Astrocyte (in vitro differentiated cells and primary cell): ENCODE data around the gene EIF1B. TPM values are rescaled to one million over a fixed set of nuclear protein-coding genes. Genes with fewer than 3 reads are reported as not detected.
"Not testable (repeated sequence)": the region's sequence is repeated elsewhere in the genome, so short reads cannot be mapped to it uniquely, and the experiment has no call there.

Source experiments
- DNase-seq: peaks from one replicate; pipeline ENCODE4 v3.0.0-alpha.2; 2010; ENCODE audit warnings: low read depth
- FAIRE-seq: peaks from 2 replicates; lab custom pipeline; 2011; peaks lifted over from hg19 to GRCh38; lab: Jason Lieb, UNC
- H2AFZ ChIP-seq: 2 replicates; pipeline ENCODE4 v1.6.0; 2012; ENCODE audit warnings: low read depth, low read length, inconsistent platforms
- H3K27ac ChIP-seq: 2 replicates; pipeline ENCODE4 v1.5.1; 2011; ENCODE audit warnings: low read depth, low read length, inconsistent platforms
- H3K27me3 ChIP-seq: 2 replicates; pipeline ENCODE4 v1.6.0; 2011; ENCODE audit warnings: low read length, inconsistent platforms; ENCODE audit not compliant: insufficient read depth
- H3K36me3 ChIP-seq: 2 replicates; pipeline ENCODE4 v1.5.1; 2011; ENCODE audit warnings: low read length, inconsistent platforms; ENCODE audit not compliant: insufficient read depth
- H3K4me1 ChIP-seq: 2 replicates; pipeline ENCODE4 v1.5.1; 2011; ENCODE audit warnings: low read length, inconsistent platforms; ENCODE audit not compliant: insufficient read depth
- H3K4me2 ChIP-seq: 2 replicates; pipeline ENCODE4 v1.6.0; 2012; ENCODE audit warnings: low read length, inconsistent platforms
- H3K4me3 ChIP-seq: 2 replicates; pipeline ENCODE4 v1.5.1; 2011; ENCODE audit warnings: low read depth, mild to moderate bottlenecking, low read length, inconsistent platforms; ENCODE audit not compliant: insufficient read depth
- H3K79me2 ChIP-seq: 2 replicates; pipeline ENCODE4 v1.6.0; 2012; ENCODE audit warnings: mild to moderate bottlenecking, low read length, inconsistent platforms; ENCODE audit not compliant: insufficient read depth
- H3K9ac ChIP-seq: 2 replicates; pipeline ENCODE4 v1.6.0; 2012; ENCODE audit warnings: mild to moderate bottlenecking, low read length, inconsistent platforms
- H3K9me3 ChIP-seq: 2 replicates; pipeline ENCODE4 v1.5.1; 2012; ENCODE audit warnings: low read depth, mild to moderate bottlenecking, low read length, inconsistent platforms; ENCODE audit not compliant: insufficient read depth
- H4K20me1 ChIP-seq: 2 replicates; pipeline ENCODE4 v1.6.0; 2012; ENCODE audit warnings: low read length, inconsistent platforms; ENCODE audit not compliant: insufficient read depth
- H3K27ac Mint-ChIP-seq: one replicate; pipeline ENCODE4 v1.8.0; 2021; ENCODE audit warnings: mild to moderate bottlenecking, mixed read lengths; ENCODE audit not compliant: unreplicated experiment
- H3K27me3 Mint-ChIP-seq: one replicate; pipeline ENCODE4 v1.8.0; 2021; ENCODE audit warnings: low read depth, mixed read lengths; ENCODE audit not compliant: unreplicated experiment
- H3K36me3 Mint-ChIP-seq: one replicate; pipeline ENCODE4 v1.8.0; 2021; ENCODE audit warnings: low read depth, mixed read lengths; ENCODE audit not compliant: unreplicated experiment
- H3K4me1 Mint-ChIP-seq: one replicate; pipeline ENCODE4 v1.8.0; 2021; ENCODE audit warnings: low read depth, mixed read lengths; ENCODE audit not compliant: unreplicated experiment
- H3K4me3 Mint-ChIP-seq: one replicate; pipeline ENCODE4 v1.8.0; 2021; ENCODE audit warnings: mild to moderate bottlenecking, moderate library complexity, mixed read lengths; ENCODE audit not compliant: unreplicated experiment
- H3K9me3 Mint-ChIP-seq: one replicate; pipeline ENCODE4 v1.8.0; 2021; ENCODE audit warnings: mild to moderate bottlenecking, mixed read lengths; ENCODE audit not compliant: unreplicated experiment
- CTCF ChIP-seq: IDR thresholded peaks from 2 replicates; pipeline ENCODE4 v1.5.1; 2011; ENCODE audit warnings: low read depth, mild to moderate bottlenecking, inconsistent platforms, low read length, moderate library complexity; ENCODE audit not compliant: insufficient read depth
- EZH2 ChIP-seq: IDR thresholded peaks from 2 replicates; pipeline ENCODE4 v1.6.1; 2012; ENCODE audit warnings: mild to moderate bottlenecking, low read length, inconsistent platforms; ENCODE audit not compliant: insufficient read depth
- total RNA-seq: library from RNA; stranded (reverse); gene quantifications from 2 replicates; pipeline ENCODE4 v1.2.1, GENCODE V29; 2021

The EIF1B gene
- total RNA-seq, 1 donor from 2014 or later = 62.5 TPM

GRCh38 chr3:40278791-40279190, 30.7 kb upstream of the EIF1B start:
- TF ChIP-seq CTCF (no peak), EZH2 (no peak)
- no peak overlapping the region for H3K9ac ChIP-seq
- Mint-ChIP-seq H3K27ac (no peak overlapping the region), H3K4me3 (no peak overlapping the region), H3K9me3 (peaks cover 4% of the 10 kb centered on the region), H3K27me3 (no peaks in the 10 kb centered on the region), H3K4me1 (no peaks in the 10 kb centered on the region), H3K36me3 (no peaks in the 10 kb centered on the region)
- no peaks in the 10 kb centered on the region for H3K4me1 ChIP-seq
- no peak overlapping the region for H2AFZ ChIP-seq
- no peaks in the 10 kb centered on the region for H3K9me3 ChIP-seq
- DNase-seq (no peak), FAIRE-seq (no peak)
- H3K36me3 ChIP-seq = no peaks in the 10 kb centered on the region
- no peak overlapping the region for H3K27ac ChIP-seq
- no peaks in the 10 kb centered on the region for H4K20me1 ChIP-seq
- H3K79me2 ChIP-seq = no peaks in the 10 kb centered on the region
- H3K4me2 ChIP-seq = no peak overlapping the region
- no peaks in the 10 kb centered on the region for H3K27me3 ChIP-seq
- no peak overlapping the region for H3K4me3 ChIP-seq

GRCh38 chr3:40281995-40282394, 27.5 kb upstream of the EIF1B start:
- no peak for TF ChIP-seq EZH2
- TF ChIP-seq CTCF = no peak

GRCh38 chr3:40283057-40283456, 26.4 kb upstream of the EIF1B start:
- not testable (repeated sequence) for H3K4me1 ChIP-seq, H3K27ac Mint-ChIP-seq, DNase-seq, H3K27me3 ChIP-seq, H2AFZ ChIP-seq, H3K9ac ChIP-seq, H3K9me3 Mint-ChIP-seq, FAIRE-seq, H3K9me3 ChIP-seq, H3K4me3 Mint-ChIP-seq, H3K4me1 Mint-ChIP-seq, H4K20me1 ChIP-seq, H3K36me3 Mint-ChIP-seq, H3K27me3 Mint-ChIP-seq, H3K36me3 ChIP-seq, H3K4me2 ChIP-seq, H3K27ac ChIP-seq, H3K4me3 ChIP-seq, H3K79me2 ChIP-seq

More at GRCh38 chr3:40281995-40282394, 27.5 kb upstream of the EIF1B start:
- no peak overlapping the region for H3K9ac ChIP-seq
- H3K4me2 ChIP-seq = no peak overlapping the region
- DNase-seq (no peak), FAIRE-seq (no peak)
- no peaks in the 10 kb centered on the region for H4K20me1 ChIP-seq
- Mint-ChIP-seq H3K36me3 (no peaks in the 10 kb centered on the region), H3K27me3 (no peaks in the 10 kb centered on the region), H3K9me3 (peaks cover 2% of the 10 kb centered on the region), H3K4me3 (no peak overlapping the region), H3K27ac (no peak overlapping the region), H3K4me1 (no peaks in the 10 kb centered on the region)
- H3K79me2 ChIP-seq = no peaks in the 10 kb centered on the region
- no peak overlapping the region for H3K27ac ChIP-seq
- H3K27me3 ChIP-seq = no peaks in the 10 kb centered on the region
- no peak overlapping the region for H2AFZ ChIP-seq
- no peaks in the 10 kb centered on the region for H3K9me3 ChIP-seq
- H3K4me3 ChIP-seq = no peak overlapping the region
- H3K36me3 ChIP-seq = no peaks in the 10 kb centered on the region
- H3K4me1 ChIP-seq = no peaks in the 10 kb centered on the region
